GM23248 (cell line): ENCODE results near the gene LAMA5. TPM values are rescaled to one million over a fixed set of nuclear protein-coding genes. Genes with fewer than 3 reads are reported as not detected.

Source experiments
- DNase-seq: peaks from one replicate; pipeline ENCODE4 v3.0.0-alpha.2; 2015
- H2AFZ ChIP-seq: fragments of 200-600 bp; sonication (generic); 2 replicates; pipeline ENCODE4 v1.6.1; 2016; ENCODE audit warnings: antibody characterized with exemption
- H3F3A ChIP-seq: fragments of 200-600 bp; sonication (generic); 2 replicates; pipeline ENCODE4 v1.6.1; 2016; ENCODE audit warnings: mild to moderate bottlenecking, antibody characterized with exemption, mixed run types; ENCODE audit not compliant: insufficient read depth
- H3K27ac ChIP-seq: fragments of 200-600 bp; sonication (generic); 2 replicates; pipeline ENCODE4 v1.5.1; 2016; ENCODE audit warnings: mild to moderate bottlenecking
- H3K27me3 ChIP-seq: fragments of 200-600 bp; sonication (generic); replicated peaks from 2 replicates; pipeline ENCODE4 v1.6.1; 2016; ENCODE audit warnings: mild to moderate bottlenecking; ENCODE audit not compliant: insufficient read depth
- H3K36me3 ChIP-seq: fragments of 200-600 bp; sonication (generic); 2 replicates; pipeline ENCODE4 v1.6.1; 2016; ENCODE audit warnings: low read depth, mild to moderate bottlenecking
- H3K4me1 ChIP-seq: fragments of 200-600 bp; sonication (generic); 2 replicates; pipeline ENCODE4 v1.6.1; 2016; ENCODE audit warnings: mild to moderate bottlenecking; ENCODE audit not compliant: insufficient read depth
- H3K4me2 ChIP-seq: fragments of 200-600 bp; sonication (generic); one replicate; pipeline ENCODE4 v1.6.1; 2016; ENCODE audit warnings: mild to moderate bottlenecking; ENCODE audit not compliant: unreplicated experiment
- H3K4me3 ChIP-seq: fragments of 200-600 bp; sonication (generic); 2 replicates; pipeline ENCODE4 v1.5.1; 2016; ENCODE audit warnings: mild to moderate bottlenecking
- H3K79me2 ChIP-seq: fragments of 200-600 bp; sonication (generic); 2 replicates; pipeline ENCODE4 v1.6.1; 2016; ENCODE audit warnings: mild to moderate bottlenecking; ENCODE audit not compliant: insufficient read depth
- H3K9ac ChIP-seq: fragments of 200-600 bp; sonication (generic); 2 replicates; pipeline ENCODE4 v1.6.1; 2016; ENCODE audit warnings: mild to moderate bottlenecking
- H3K9me2 ChIP-seq: fragments of 200-600 bp; sonication (generic); 2 replicates; pipeline ENCODE4 v1.6.1; 2016; ENCODE audit warnings: mixed run types, mild to moderate bottlenecking, moderate library complexity; ENCODE audit not compliant: insufficient read depth
- H3K9me3 ChIP-seq: fragments of 200-600 bp; sonication (generic); one replicate; pipeline ENCODE4 v1.6.1; 2017; ENCODE audit warnings: low read depth
- H4K20me1 ChIP-seq: fragments of 200-600 bp; sonication (generic); 2 replicates; pipeline ENCODE4 v1.6.0; 2016; ENCODE audit not compliant: insufficient read depth
- EZH2 ChIP-seq: fragments of 200-600 bp; sonication (generic); IDR thresholded peaks from 2 replicates; pipeline ENCODE4 v1.6.1; 2018; ENCODE audit warnings: antibody characterized with exemption, mild to moderate bottlenecking; ENCODE audit not compliant: insufficient read depth, poor library complexity, severe bottlenecking
- EZH2phosphoT487 ChIP-seq: fragments of 200-600 bp; sonication (generic); IDR thresholded peaks from 2 replicates; pipeline ENCODE4 v1.6.1; 2018; ENCODE audit warnings: antibody characterized with exemption, moderate library complexity, mild to moderate bottlenecking, low read depth; ENCODE audit not compliant: insufficient read depth
- WGBS, 2 experiments: methylation state at CpG; one replicate each; pipeline ENCODE4 v1.1.6; 2015 to 2017; ENCODE audit warnings: low lambda C conversion rate in 2 of 2, low coverage in 1 of 2; ENCODE audit errors: missing lambda C conversion rate in 2 of 2; 5-methylcytosine and 5-hydroxymethylcytosine counted together
- in situ Hi-C: fragments of 300-500 bp; cut with MboI; formaldehyde crosslinking; loops from 2 replicates; pipeline ENCODE4 v1.15.0; 2020
- polyA plus RNA-seq: library from polyadenylated mRNA; unstranded; fragments of >200 nt; fragmentation: Nextera tagmentation; extraction: Ambion mirVana; gene quantifications from 2 replicates; pipeline ENCODE4 v1.2.1, GENCODE V29; 2016
- total RNA-seq: library from RNA; depleted of rRNA; stranded (reverse); fragments of >200 nt; shearing (Covaris generic); gene quantifications from 2 replicates; pipeline ENCODE4 v1.2.3, GENCODE V29; 2014

Gene LAMA5
- total and polyA plus RNA-seq, 2 experiments from 2014 or later, result 4.5 to 6.0 TPM

- in situ Hi-C loops, result no loop called here
- Histone ChIP-seq H3K9me3 (no peaks in the 10 kb centered on the region), H3K9ac (no peak overlapping the region), H3F3A (no peaks in the 10 kb centered on the region), H3K4me2 (no peak overlapping the region), H3K27ac (no peak overlapping the region), H3K79me2 (no peaks in the 10 kb centered on the region), H3K4me1 (no peaks in the 10 kb centered on the region), H3K9me2 (no peaks in the 10 kb centered on the region), H3K4me3 (no peak overlapping the region), H4K20me1 (no peaks in the 10 kb centered on the region), H3K36me3 (no peaks in the 10 kb centered on the region), H3K27me3 (no peaks in the 10 kb centered on the region), H2AFZ (no peak overlapping the region)
- no peak for DNase-seq
- TF ChIP-seq EZH2phosphoT487 (no peak), EZH2 (no peak)
- WGBS, 2 experiments, result 77 to 83% methylated on average over 24 to 25 of the region's 25 CpGs
Measured at GRCh38 chr20:62314711-62315302, 52.3 kb downstream of the LAMA5 start.

GRCh38 chr20:62314339-62314638 is 52.8 kb downstream of the LAMA5 start:
- no peaks in the 10 kb centered on the region for H4K20me1 ChIP-seq
- H3K9me2 ChIP-seq, result no peaks in the 10 kb centered on the region
- no peaks in the 10 kb centered on the region for H3K27me3 ChIP-seq
- no peak overlapping the region for H3K9ac ChIP-seq
- in situ Hi-C loops, result no loop called here
- no peaks in the 10 kb centered on the region for H3K36me3 ChIP-seq
- H3K4me2 ChIP-seq, result no peak overlapping the region
- H3K9me3 ChIP-seq, result no peaks in the 10 kb centered on the region
- DNase-seq, result no peak
- H3K4me3 ChIP-seq, result no peak overlapping the region
- 79 to 80% methylated on average over 12 of the region's 12 CpGs for WGBS, 2 experiments
- H3K4me1 ChIP-seq, result no peaks in the 10 kb centered on the region
- H3K27ac ChIP-seq, result no peak overlapping the region
- TF ChIP-seq EZH2 (no peak), EZH2phosphoT487 (no peak)
- H3F3A ChIP-seq, result no peaks in the 10 kb centered on the region
- no peak overlapping the region for H2AFZ ChIP-seq
- H3K79me2 ChIP-seq, result no peaks in the 10 kb centered on the region

GRCh38 chr20:62313460-62314338 is 53.4 kb downstream of the LAMA5 start:
- H3K4me3 ChIP-seq, result no peak overlapping the region
- H4K20me1 ChIP-seq, result no peaks in the 10 kb centered on the region
- H3K79me2 ChIP-seq, result no peaks in the 10 kb centered on the region
- no peak for DNase-seq
- no peak overlapping the region for H3K27ac ChIP-seq
- no peaks in the 10 kb centered on the region for H3K9me2 ChIP-seq
- H3K9me3 ChIP-seq, result no peaks in the 10 kb centered on the region
- H3K4me2 ChIP-seq, result no peak overlapping the region
- H2AFZ ChIP-seq, result no peak overlapping the region
- H3K4me1 ChIP-seq, result no peaks in the 10 kb centered on the region
- peaks cover 4% of the 10 kb centered on the region; the same call in 1 of the 2 replicates for H3K36me3 ChIP-seq
- no peaks in the 10 kb centered on the region for H3K27me3 ChIP-seq
- TF ChIP-seq EZH2 (no peak), EZH2phosphoT487 (no peak)
- in situ Hi-C loops, result no loop called here
- 77 to 83% methylated on average over 11 to 55 of the region's 55 CpGs for WGBS, 2 experiments
- no peaks in the 10 kb centered on the region for H3F3A ChIP-seq
- no peak overlapping the region for H3K9ac ChIP-seq

- no peak for TF ChIP-seq EZH2phosphoT487
- TF ChIP-seq EZH2, result no peak
- in situ Hi-C loops, result no loop called here
- no peak overlapping the region for H3K4me2 ChIP-seq
- H3K9me3 ChIP-seq, result no peaks in the 10 kb centered on the region
- WGBS, 2 experiments, result 74 to 82% methylated on average over 22 to 26 of the region's 26 CpGs
- H3K27ac ChIP-seq, result no peak overlapping the region
- H3K79me2 ChIP-seq, result no peaks in the 10 kb centered on the region
- H2AFZ ChIP-seq, result no peak overlapping the region
- no peaks in the 10 kb centered on the region for H4K20me1 ChIP-seq
- peaks cover 8% of the 10 kb centered on the region; the same call in 1 of the 2 replicates for H3K36me3 ChIP-seq
- no peak overlapping the region for H3K4me3 ChIP-seq
- no peaks in the 10 kb centered on the region for H3K9me2 ChIP-seq
- no peaks in the 10 kb centered on the region for H3K27me3 ChIP-seq
- no peak overlapping the region for H3K9ac ChIP-seq
- DNase-seq, result no peak
- H3K4me1 ChIP-seq, result no peaks in the 10 kb centered on the region
- H3F3A ChIP-seq, result no peaks in the 10 kb centered on the region
Measured at GRCh38 chr20:62313021-62313420, 54.1 kb downstream of the LAMA5 start.
